Mesothelial cell of epicardium (in vitro differentiated cells): ENCODE measurements around the gene MAD1L1. TPM values are rescaled to one million over a fixed set of nuclear protein-coding genes. Genes with fewer than 3 reads are reported as not detected.

ENCODE experiments used
- DNase-seq, 2 experiments: peaks; one replicate each; pipeline ENCODE4 v3.0.0; 2021; ENCODE audit warnings: low spot score in 2 of 2; ENCODE audit not compliant: unreplicated experiment in 2 of 2
- H3K27ac Mint-ChIP-seq: 2 replicates; pipeline ENCODE4 v1.8.0; 2021; ENCODE audit warnings: mixed read lengths
- H3K27me3 Mint-ChIP-seq: 2 replicates; pipeline ENCODE4 v1.8.0; 2021; ENCODE audit warnings: low read depth, mixed read lengths
- H3K36me3 Mint-ChIP-seq: 2 replicates; pipeline ENCODE4 v1.8.0; 2021; ENCODE audit warnings: mixed read lengths
- H3K4me1 Mint-ChIP-seq: 2 replicates; pipeline ENCODE4 v1.8.0; 2021; ENCODE audit warnings: mixed read lengths
- H3K4me3 Mint-ChIP-seq: 2 replicates; pipeline ENCODE4 v1.8.0; 2021; ENCODE audit warnings: mild to moderate bottlenecking, moderate library complexity, mixed read lengths
- H3K9me3 Mint-ChIP-seq: 2 replicates; pipeline ENCODE4 v1.8.0; 2021; ENCODE audit warnings: mixed read lengths
- total RNA-seq: library from RNA; stranded (reverse); gene quantifications from 3 replicates; pipeline ENCODE4 v1.2.1, GENCODE V29; 2021
- TF ChIP-seq, protein P1 (sequence below): fragments of 200-600 bp; sonication (generic); IDR thresholded peaks from one replicate; pipeline ENCODE4 v1.5.0; 2021; ENCODE audit warnings: antibody characterized with exemption; ENCODE audit not compliant: unreplicated experiment

Gene MAD1L1
- total RNA-seq, 1 donor from 2014 or later = 45.0 TPM

- peaks cover 31% of the 10 kb centered on the region for H3K36me3 Mint-ChIP-seq
- no peaks in the 10 kb centered on the region for H3K27me3 Mint-ChIP-seq
- TF ChIP-seq, protein P1, sequence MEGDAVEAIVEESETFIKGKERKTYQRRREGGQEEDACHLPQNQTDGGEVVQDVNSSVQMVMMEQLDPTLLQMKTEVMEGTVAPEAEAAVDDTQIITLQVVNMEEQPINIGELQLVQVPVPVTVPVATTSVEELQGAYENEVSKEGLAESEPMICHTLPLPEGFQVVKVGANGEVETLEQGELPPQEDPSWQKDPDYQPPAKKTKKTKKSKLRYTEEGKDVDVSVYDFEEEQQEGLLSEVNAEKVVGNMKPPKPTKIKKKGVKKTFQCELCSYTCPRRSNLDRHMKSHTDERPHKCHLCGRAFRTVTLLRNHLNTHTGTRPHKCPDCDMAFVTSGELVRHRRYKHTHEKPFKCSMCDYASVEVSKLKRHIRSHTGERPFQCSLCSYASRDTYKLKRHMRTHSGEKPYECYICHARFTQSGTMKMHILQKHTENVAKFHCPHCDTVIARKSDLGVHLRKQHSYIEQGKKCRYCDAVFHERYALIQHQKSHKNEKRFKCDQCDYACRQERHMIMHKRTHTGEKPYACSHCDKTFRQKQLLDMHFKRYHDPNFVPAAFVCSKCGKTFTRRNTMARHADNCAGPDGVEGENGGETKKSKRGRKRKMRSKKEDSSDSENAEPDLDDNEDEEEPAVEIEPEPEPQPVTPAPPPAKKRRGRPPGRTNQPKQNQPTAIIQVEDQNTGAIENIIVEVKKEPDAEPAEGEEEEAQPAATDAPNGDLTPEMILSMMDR = no peak
- H3K27ac Mint-ChIP-seq = no peak overlapping the region
- peaks cover 32% of the 10 kb centered on the region for H3K9me3 Mint-ChIP-seq
- no peak overlapping the region for H3K4me3 Mint-ChIP-seq
- H3K4me1 Mint-ChIP-seq = peaks cover 16% of the 10 kb centered on the region
- DNase-seq = peak in 1 of 2 experiments; percentile 8
Observed at GRCh38 chr7:2030475-2031450, 202.0 kb downstream of the MAD1L1 start.

DNA sequence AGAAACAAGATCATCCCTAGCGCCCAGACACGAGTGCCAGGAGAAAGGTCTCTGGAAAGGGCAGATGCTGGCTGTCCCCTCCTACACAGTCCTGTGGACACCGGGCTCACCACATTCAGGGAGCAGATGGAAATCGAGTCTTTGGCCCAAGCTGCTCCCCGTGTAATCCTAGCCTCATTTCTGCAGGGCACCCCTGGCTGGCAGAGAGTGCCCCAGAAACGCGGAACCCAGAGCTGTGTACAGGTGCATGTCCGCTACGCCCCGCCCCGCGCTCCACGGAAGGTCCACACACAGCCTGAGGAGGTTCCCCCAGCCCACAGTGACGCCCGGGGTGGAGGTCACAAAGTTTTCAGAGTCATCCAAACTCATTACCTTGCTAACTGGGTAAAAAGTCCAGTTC lies 202.8 kb downstream of the MAD1L1 start:
- DNase-seq = peak in 1 of 2 experiments; percentile 16
- peaks cover 38% of the 10 kb centered on the region for H3K9me3 Mint-ChIP-seq
- H3K4me1 Mint-ChIP-seq = peaks cover 16% of the 10 kb centered on the region

DNA sequence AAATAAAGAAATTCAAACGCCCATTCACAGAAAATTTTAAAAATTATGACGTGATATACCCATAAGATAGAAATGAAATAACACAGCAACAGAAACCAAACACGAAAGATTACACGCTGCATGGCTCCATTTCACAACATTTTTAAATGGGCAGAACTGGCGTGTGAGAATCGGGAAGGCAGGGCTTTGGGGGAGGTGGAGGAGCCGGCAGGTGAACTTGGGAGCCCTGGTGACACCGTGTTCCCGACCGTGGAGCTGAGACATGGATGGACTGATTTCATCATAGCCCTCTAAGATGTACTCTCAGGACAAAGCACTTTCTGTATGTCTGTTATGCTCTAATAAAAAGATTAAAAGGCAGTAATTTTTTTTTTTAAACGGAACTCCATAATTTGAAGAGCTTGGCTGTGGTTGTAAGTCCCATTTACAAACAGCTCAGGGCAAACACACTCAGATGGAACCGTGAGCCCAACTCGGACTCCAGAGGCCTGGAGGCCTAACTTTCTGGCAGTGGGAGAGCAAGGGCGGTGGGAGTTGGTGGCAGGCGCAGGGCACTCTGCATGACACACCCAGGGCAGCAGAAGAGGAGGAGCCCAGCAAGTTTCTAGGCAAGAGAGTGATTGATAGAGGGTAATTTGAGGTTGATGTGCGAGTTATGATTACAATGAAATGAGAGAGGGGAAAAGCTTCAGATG lies 203.4 kb downstream of the MAD1L1 start:
- Mint-ChIP-seq H3K9me3 (peaks cover 44% of the 10 kb centered on the region), H3K36me3 (peaks cover 40% of the 10 kb centered on the region), H3K4me3 (no peak overlapping the region), H3K27ac (no peak overlapping the region), H3K27me3 (no peaks in the 10 kb centered on the region), H3K4me1 (peaks cover 16% of the 10 kb centered on the region)
- DNase-seq = peak in 1 of 2 experiments; percentile 10
- TF ChIP-seq, protein P1 = no peak

More for the DNA sequence above, 202.8 kb downstream of the MAD1L1 start:
- H3K4me3 Mint-ChIP-seq = no peak overlapping the region
- peaks cover 35% of the 10 kb centered on the region for H3K36me3 Mint-ChIP-seq
- TF ChIP-seq, protein P1 = no peak
- H3K27me3 Mint-ChIP-seq = no peaks in the 10 kb centered on the region
- no peak overlapping the region for H3K27ac Mint-ChIP-seq

GRCh38 chr7:2028733-2029132 lies 204.0 kb downstream of the MAD1L1 start:
- Mint-ChIP-seq H3K9me3 (peaks cover 49% of the 10 kb centered on the region), H3K27me3 (no peaks in the 10 kb centered on the region), H3K4me3 (no peak overlapping the region), H3K4me1 (peaks cover 16% of the 10 kb centered on the region), H3K36me3 (peaks cover 45% of the 10 kb centered on the region), H3K27ac (no peak overlapping the region)
- DNase-seq = no peak
- TF ChIP-seq, protein P1 = no peak

DNA sequence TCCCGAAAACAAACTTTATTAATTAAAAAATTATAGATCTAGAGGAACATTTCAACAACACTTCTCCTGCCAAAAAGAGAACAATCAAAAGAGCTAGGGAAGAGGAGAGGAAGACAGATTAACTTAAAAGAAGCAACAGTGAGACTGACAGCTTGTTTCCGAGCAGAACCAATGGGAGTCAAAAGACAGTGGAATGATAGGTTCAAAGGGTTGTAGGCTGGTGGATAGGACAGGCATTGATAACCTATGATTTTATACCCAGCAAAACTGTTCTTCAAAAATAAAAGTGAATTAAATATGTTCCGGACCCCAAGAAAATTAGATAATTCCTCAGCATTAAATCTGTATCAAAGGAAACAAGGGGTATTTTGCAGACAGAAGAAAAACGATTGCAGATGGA lies 207.6 kb downstream of the MAD1L1 start:
- H3K4me3 Mint-ChIP-seq = no peak overlapping the region
- H3K36me3 Mint-ChIP-seq = peaks cover 45% of the 10 kb centered on the region
- H3K9me3 Mint-ChIP-seq = peaks cover 49% of the 10 kb centered on the region
- peaks cover 7% of the 10 kb centered on the region for H3K4me1 Mint-ChIP-seq
- DNase-seq = no peak
- no peak overlapping the region for H3K27ac Mint-ChIP-seq
- H3K27me3 Mint-ChIP-seq = no peaks in the 10 kb centered on the region
- TF ChIP-seq, protein P1 = no peak
